Measurements from ENCODE around the gene ZNF783. TPM values are rescaled to one million over a fixed set of nuclear protein-coding genes. Genes with fewer than 3 reads are reported as not detected.

The ZNF783 gene
- total and polyA plus RNA-seq, 2 of the 8 experiments (the other 6 are each of a cell fraction or from before 2014, with no cell fraction given): 7.3 to 8.2 TPM

- no peak overlapping the region for H2BK120ac ChIP-seq (replicated peaks; ENCODE audit: low read depth, low read length)
- H3K9me3 ChIP-seq (ENCODE audit: insufficient read depth in 2 of 2, low read depth in 1 of 2, low read length in 1 of 2): no peaks in the 10 kb centered on the region
- peaks cover 5% of the 10 kb centered on the region for H3K23me2 ChIP-seq (ENCODE audit: low read depth, low read length)
- no peak overlapping the region for H4K5ac ChIP-seq (ENCODE audit: insufficient read length, low read depth, low read length)
- 82% methylated on average over 4 of the region's 4 CpGs; no CpG with 5 or more reads in 1 of the 2 experiments for WGBS, 2 experiments (ENCODE audit: extremely low coverage in 1 of 2, insufficient coverage in 1 of 2, insufficient read length in 1 of 2, insufficient replicate concordance in 2 of 2, low coverage in 1 of 2, low lambda C conversion rate in 2 of 2, missing lambda C conversion rate in 1 of 2)
- POLR2A ChIA-PET (ENCODE audit: partially characterized antibody): interaction anchor here (0.6 to 0.7 kb wide), 3 partner anchors 17 to 257 kb away, joined by 3 to 4 read pairs (median 3); no protein-coding TSS in a partner anchor
- H2BK12ac ChIP-seq (ENCODE audit: low read depth, low read length): no peak overlapping the region
- H4K91ac ChIP-seq (replicated peaks; ENCODE audit: insufficient read length, low read length): no peak overlapping the region
- H2BK15ac ChIP-seq (ENCODE audit: low read length): no peak overlapping the region
- no peak overlapping the region for H3K4ac ChIP-seq (replicated peaks; ENCODE audit: insufficient read length, low read depth, low read length)
- H4K8ac ChIP-seq (ENCODE audit: extremely low read depth, insufficient read depth, low read length): no peak overlapping the region
- H3K4me1 ChIP-seq (replicated peaks in 1 of 4; ENCODE audit: control insufficient read depth in 3 of 4, insufficient read depth in 4 of 4, low read length in 3 of 4): peaks cover 0 to 3% (median 0%) of the 10 kb centered on the region in 4 experiments; a peak in 1 of 7 replicates
- H4K20me1 ChIP-seq (replicated peaks in 1 of 2; ENCODE audit: control insufficient read depth in 1 of 2, insufficient read depth in 2 of 2, low read length in 2 of 2): no peaks in the 10 kb centered on the region
- H3K23ac ChIP-seq (ENCODE audit: insufficient read length): no peak overlapping the region
- H2BK5ac ChIP-seq (ENCODE audit: low read depth, low read length): no peak overlapping the region
- H3K18ac ChIP-seq (ENCODE audit: extremely low read depth, low read length): no peak overlapping the region
- H3K79me1 ChIP-seq (ENCODE audit: low read depth, low read length): peaks cover 3% of the 10 kb centered on the region
- peaks cover 0 to 6% (median 2%) of the 10 kb centered on the region in 4 experiments; a peak in 2 of 7 replicates for H3K27me3 ChIP-seq (replicated peaks in 1 of 4; ENCODE audit: control insufficient read depth in 3 of 4, extremely low read depth in 1 of 4, insufficient read depth in 3 of 4, low read length in 3 of 4)
- no peak overlapping the region for H3K4me2 ChIP-seq (ENCODE audit: insufficient read depth in 1 of 2, low read depth in 2 of 2, low read length in 2 of 2)
- no peak overlapping the region for H3K56ac ChIP-seq (replicated peaks; ENCODE audit: insufficient read length, low read depth, low read length)
- CTCF ChIA-PET (ENCODE audit: partially characterized antibody): interaction anchor here (1.0 to 3.6 kb wide), 4 partner anchors 21 to 117 kb away, joined by 3 to 17 read pairs (median 7); no protein-coding TSS in a partner anchor
- TF ChIP-seq SUZ12 (IDR thresholded peaks at IDR 0.05; ENCODE audit: low read length): no peak
- TF ChIP-seq TBP (IDR thresholded peaks at IDR 0.05; ENCODE audit: low read depth, low read length): no peak
- no peak for TF ChIP-seq TCF12 (IDR thresholded peaks at IDR 0.05; ENCODE audit: low read depth, low read length)
- TF ChIP-seq PHF8 (conservative IDR thresholded peaks at IDR 0.05; ENCODE audit: low read depth, low read length): no peak
- TF ChIP-seq NRF1 (IDR thresholded peaks at IDR 0.05; ENCODE audit: low read depth, low read length): no peak
- TF ChIP-seq ZNF274 (IDR thresholded peaks at IDR 0.05; ENCODE audit: borderline replicate concordance, extremely low read depth, low read length): no peak
- no peak for TF ChIP-seq TEAD4 (IDR thresholded peaks at IDR 0.05; ENCODE audit: low read depth, low read length)
- TF ChIP-seq MAX (IDR thresholded peaks at IDR 0.05): no peak
- no peak overlapping the region for H3K27ac ChIP-seq (ENCODE audit: low read depth, low read length)
- H3K79me2 ChIP-seq (ENCODE audit: control insufficient read depth in 1 of 2, insufficient read depth in 2 of 2, low read length in 2 of 2): no peaks in the 10 kb centered on the region
- no peak overlapping the region for H2AK5ac ChIP-seq (ENCODE audit: low read depth, low read length)
- no peak overlapping the region for H3K14ac ChIP-seq (ENCODE audit: insufficient read length)
- DNase-seq (ENCODE audit: low read depth in 1 of 2, low spot score in 2 of 2) (no peak), FAIRE-seq (no peak)
- H2BK20ac ChIP-seq (ENCODE audit: low read length): no peak overlapping the region
- H2AFZ ChIP-seq (ENCODE audit: low read length): no peak overlapping the region
- no peaks in the 10 kb centered on the region for H3K36me3 ChIP-seq (ENCODE audit: control insufficient read depth in 2 of 4, insufficient read depth in 4 of 4, low read length in 3 of 4)
- no peak overlapping the region for H3K4me3 ChIP-seq (ENCODE audit: extremely low read depth in 1 of 4, insufficient read depth in 2 of 4, low read depth in 3 of 4, low read length in 4 of 4)
- H3K9ac ChIP-seq (replicated peaks in 1 of 4; ENCODE audit: extremely low read depth in 1 of 4, low read depth in 3 of 4, low read length in 3 of 4): no peak overlapping the region
These were observed 27.9 kb downstream of the ZNF783 start for GRCh38 chr7:149289856-149290255.

Data from H1 (cell line).